GM13976 (cell line): Measurements from ENCODE around the gene BICDL2.

Experiments
- DNase-seq: peaks from one replicate; pipeline ENCODE4 v3.0.0; 2012; ENCODE audit warnings: low spot score
- in situ Hi-C: fragments of 300-500 bp; cut with MboI; formaldehyde crosslinking; loops from one replicate; pipeline ENCODE4 v1.12.0; 2022; ENCODE audit warnings: low sequenced_read_pairs, mixed read lengths, inconsistent platforms; ENCODE audit not compliant: unreplicated experiment
- TF ChIP-seq, protein P1 (sequence below): IDR thresholded peaks from 2 replicates; pipeline ENCODE4 v1.5.1; 2012; ENCODE audit warnings: borderline replicate concordance, mild to moderate bottlenecking; ENCODE audit not compliant: insufficient read depth; ENCODE audit errors: extremely low read depth, missing control alignments, control extremely low read depth

BICDL2 gene

DNA sequence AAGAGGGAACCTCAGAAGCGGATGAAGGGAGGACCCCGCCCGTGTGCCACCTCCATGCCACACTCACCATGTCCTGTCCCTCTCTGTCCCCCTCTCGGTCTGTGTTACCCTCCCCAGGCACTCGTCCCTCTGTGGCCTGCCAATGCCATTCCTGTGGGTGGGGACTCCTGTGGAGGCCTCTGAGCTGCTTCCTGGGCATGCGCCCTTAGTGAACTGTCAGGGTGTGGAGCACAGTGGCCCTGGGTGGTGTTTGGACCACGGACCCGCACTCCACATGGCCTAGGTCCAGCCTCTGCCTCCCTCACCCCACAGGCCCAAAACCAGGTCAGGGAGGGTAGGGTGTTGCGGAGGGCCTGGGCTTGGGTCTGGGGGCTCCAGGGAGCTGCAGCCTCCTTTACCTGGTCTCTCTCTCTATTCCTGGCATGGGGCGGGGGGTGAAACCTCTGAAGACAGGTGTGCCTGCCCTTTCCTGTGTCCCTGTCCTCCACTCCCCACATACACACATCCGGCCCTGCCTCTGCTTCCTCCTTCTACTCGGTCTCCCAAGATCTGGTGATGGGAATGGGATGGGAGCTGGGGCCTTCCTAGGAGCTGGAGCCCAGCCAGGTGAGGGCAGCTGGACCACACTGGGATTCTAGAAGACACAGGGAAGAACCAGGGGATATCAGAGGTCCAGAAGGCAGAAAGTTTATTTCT lies 45.0 kb downstream of the BICDL2 start:
- DNase-seq, result no peak
- TF ChIP-seq, protein P1, sequence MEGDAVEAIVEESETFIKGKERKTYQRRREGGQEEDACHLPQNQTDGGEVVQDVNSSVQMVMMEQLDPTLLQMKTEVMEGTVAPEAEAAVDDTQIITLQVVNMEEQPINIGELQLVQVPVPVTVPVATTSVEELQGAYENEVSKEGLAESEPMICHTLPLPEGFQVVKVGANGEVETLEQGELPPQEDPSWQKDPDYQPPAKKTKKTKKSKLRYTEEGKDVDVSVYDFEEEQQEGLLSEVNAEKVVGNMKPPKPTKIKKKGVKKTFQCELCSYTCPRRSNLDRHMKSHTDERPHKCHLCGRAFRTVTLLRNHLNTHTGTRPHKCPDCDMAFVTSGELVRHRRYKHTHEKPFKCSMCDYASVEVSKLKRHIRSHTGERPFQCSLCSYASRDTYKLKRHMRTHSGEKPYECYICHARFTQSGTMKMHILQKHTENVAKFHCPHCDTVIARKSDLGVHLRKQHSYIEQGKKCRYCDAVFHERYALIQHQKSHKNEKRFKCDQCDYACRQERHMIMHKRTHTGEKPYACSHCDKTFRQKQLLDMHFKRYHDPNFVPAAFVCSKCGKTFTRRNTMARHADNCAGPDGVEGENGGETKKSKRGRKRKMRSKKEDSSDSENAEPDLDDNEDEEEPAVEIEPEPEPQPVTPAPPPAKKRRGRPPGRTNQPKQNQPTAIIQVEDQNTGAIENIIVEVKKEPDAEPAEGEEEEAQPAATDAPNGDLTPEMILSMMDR, result no peak
- in situ Hi-C loops, result no loop called here

DNA sequence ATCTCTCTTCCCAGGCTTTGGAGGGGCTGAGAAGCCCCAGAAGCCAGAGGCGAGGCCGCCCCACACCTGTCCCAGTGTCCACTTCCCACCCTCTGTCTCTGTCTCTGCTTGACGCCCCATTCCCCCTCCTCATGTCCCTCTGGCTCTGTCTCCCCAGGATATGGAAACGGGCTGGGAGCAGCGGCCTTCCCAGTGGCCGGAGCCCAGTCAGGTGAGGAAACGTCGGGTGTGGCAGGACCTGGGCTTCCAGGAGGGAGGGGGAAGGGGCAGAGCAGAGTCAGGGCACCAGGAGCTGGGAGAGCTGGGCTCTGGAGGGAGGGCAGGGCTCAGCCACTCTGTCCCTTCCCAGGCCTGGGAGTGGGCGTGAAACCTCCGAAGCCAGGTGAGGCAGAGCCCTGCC lies 45.9 kb downstream of the BICDL2 start:
- TF ChIP-seq, protein P1, result no peak
- DNase-seq, result no peak
- in situ Hi-C loops, result no loop called here

DNA sequence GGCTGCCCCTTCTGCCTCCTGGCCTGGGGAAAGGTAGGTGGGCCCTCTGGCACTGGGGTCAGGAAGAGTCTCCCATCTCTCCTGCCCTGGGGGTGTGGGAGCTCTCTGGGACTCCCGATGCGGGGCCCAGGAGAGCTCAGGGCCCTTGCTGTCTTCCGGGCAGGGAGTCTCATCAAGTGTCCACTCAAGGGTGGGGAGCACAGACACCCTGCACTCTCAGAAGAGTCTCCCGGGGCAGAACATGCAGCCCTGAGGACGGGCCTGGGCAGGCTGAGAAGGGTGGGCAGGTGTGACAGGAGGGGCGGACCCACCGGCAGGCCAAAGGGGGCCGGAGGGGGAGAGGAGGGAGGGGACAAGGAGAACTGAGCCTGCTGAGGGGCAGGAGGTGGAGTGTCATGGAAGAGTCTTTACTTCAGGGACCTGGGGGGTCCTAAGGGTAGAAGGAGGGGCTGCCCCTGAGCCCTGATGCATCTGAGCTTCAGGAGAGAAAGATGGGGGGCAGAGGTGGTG lies 48.1 kb downstream of the BICDL2 start:
- TF ChIP-seq, protein P1, result no peak
- DNase-seq, result no peak
- in situ Hi-C loops, result no loop called here

DNA sequence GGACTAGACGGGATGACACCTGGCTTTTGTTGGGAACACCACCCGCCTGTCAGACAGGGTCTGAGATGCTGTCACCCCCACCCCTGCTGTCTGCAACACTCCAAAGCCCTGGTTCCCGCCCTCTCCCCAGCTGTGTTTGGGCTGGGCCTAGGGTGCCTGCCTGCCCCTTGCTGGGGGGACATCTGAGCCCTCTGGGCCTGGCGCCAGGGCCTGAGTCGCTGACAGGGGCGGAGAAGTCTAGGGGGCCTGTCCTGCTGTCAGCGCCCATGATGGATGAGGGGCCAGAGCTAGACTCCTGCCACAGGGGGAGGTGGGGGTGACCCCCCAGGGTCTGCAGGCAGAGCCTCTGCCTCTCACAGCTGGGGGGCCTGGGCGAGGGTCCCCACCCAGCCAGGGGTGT lies 48.9 kb downstream of the BICDL2 start:
- in situ Hi-C loops, result no loop called here
- TF ChIP-seq, protein P1, result no peak
- no peak for DNase-seq

DNA sequence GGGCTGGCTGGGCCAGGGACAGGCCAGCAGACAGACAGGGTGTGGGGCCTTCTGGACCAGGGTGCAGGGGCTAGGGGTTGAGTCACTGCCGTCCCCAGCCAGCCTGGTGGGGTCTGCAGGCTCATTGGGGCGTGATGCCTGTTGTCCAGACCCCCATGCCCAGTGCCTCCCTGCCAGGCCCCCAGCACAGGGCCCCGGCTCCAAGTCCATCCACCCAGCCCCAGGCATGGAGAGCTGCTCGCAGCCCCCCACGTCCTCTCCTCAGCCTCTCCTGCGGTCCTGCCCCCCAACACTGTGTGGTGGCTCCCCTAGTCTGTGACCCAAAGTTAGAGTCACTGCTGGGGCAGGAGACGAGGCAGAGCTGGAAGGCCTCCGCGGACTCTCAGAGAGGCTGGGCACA lies 49.5 kb downstream of the BICDL2 start:
- in situ Hi-C loops, result no loop called here
- TF ChIP-seq, protein P1, result no peak
- no peak for DNase-seq

DNA sequence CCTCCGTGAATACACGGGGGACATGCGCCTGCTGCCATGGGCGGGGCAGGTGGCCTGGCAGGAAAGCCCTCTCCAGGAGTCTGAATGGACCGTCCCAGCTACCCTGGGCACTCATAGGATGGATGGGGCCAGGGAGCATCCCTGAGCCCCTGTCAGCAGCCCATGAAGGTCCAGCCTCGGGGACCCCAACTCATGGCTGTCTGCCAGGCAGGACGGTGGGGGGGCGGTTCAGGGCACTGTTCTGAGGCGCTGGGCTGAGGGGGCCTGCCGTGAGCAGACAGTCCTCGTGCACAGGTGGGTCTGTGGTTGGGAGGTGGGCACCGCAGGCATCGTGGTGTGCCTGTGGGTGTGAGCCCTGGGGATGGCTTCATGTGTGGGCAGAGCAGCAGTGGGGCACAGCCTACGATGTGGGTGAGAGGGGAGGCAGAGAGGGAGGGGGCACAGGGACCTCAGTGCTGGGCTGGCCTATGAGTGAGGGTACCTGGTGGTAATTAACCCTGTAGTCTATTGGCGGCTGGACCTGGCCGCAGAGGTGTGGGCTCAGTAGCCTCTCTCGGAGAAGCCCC lies 50.0 kb downstream of the BICDL2 start:
- TF ChIP-seq, protein P1, result no peak
- no peak for DNase-seq
- in situ Hi-C loops, result no loop called here

DNA sequence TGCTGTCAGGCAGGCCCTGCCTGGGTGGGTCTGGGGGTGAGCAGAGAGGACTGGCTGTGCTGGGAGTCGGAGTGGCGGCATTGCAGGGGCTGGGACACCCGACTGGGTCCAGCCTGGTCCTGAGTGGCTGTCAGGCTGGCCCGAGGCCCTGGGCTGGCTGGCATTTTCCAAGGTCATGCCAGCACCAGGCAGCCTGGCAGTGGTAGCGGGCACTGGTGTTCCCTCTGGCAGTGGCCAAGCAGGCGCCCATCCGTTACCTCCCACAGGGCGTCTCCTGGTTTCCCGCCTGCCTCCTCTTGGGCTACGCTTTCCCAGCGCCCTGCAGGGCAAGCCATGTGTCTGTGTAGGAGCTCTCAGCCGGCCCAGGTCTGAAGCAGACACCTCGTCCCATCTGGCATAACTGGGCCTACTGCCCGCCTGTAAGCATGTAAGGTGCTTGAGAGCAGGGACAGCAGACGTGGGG lies 50.8 kb downstream of the BICDL2 start:
- no peak for DNase-seq
- in situ Hi-C loops, result no loop called here
- TF ChIP-seq, protein P1, result no peak
